A673 (cell line): Measurements from ENCODE around the gene STARD3NL. TPM values are rescaled to one million over a fixed set of nuclear protein-coding genes. Genes with fewer than 3 reads are reported as not detected.
"Not testable (repeated sequence)": the region's sequence is repeated elsewhere in the genome, so short reads cannot be mapped to it uniquely, and the experiment has no call there.

Experiments used
- BruUV-seq: library from RNA; stranded (reverse); fragments of 400-500 nt; replicated peaks from 2 replicates; lab custom pipeline; 2021; lab: Mats Ljungman, UMichigan
- CTCF ChIA-PET: fragments of 300-600 bp; sonication (Branson Sonifier 250); formaldehyde crosslinking; loops from one replicate; lab custom pipeline; 2022; ENCODE audit warnings: antibody characterized with exemption; lab: Charles Lee
- POLR2A ChIA-PET: fragments of 300-600 bp; sonication (Branson Sonifier 250); formaldehyde crosslinking; loops from one replicate; lab custom pipeline; 2022; ENCODE audit warnings: antibody characterized with exemption; ENCODE audit not compliant: low non-redundant PET; lab: Charles Lee
- DNase-seq: peaks from one replicate; pipeline ENCODE4 v3.0.0-alpha.2; 2015; ENCODE audit warnings: low spot score
- H3K27ac ChIP-seq: fragments of 200-600 bp; sonication (generic); 2 replicates; pipeline ENCODE4 v1.5.1; 2016; ENCODE audit warnings: mixed run types, low read depth, mild to moderate bottlenecking, mixed read lengths, antibody characterized with exemption, low read length; ENCODE audit not compliant: poor library complexity, severe bottlenecking
- H3K27me3 ChIP-seq: fragments of 200-600 bp; sonication (generic); replicated peaks from 2 replicates; pipeline ENCODE4 v1.6.1; 2017; ENCODE audit warnings: mixed run types, low read depth, mild to moderate bottlenecking, mixed read lengths, antibody characterized with exemption, low read length; ENCODE audit not compliant: insufficient read depth, poor library complexity
- H3K36me3 ChIP-seq: fragments of 200-600 bp; sonication (generic); 2 replicates; pipeline ENCODE4 v1.6.1; 2016; ENCODE audit warnings: mixed run types, mild to moderate bottlenecking, mixed read lengths, antibody characterized with exemption, low read length; ENCODE audit not compliant: insufficient read depth, poor library complexity, severe bottlenecking
- H3K4me1 ChIP-seq: fragments of 200-600 bp; sonication (generic); 2 replicates; pipeline ENCODE4 v1.6.1; 2017; ENCODE audit warnings: mixed run types, mild to moderate bottlenecking, mixed read lengths, antibody characterized with exemption, low read length; ENCODE audit not compliant: insufficient read depth, poor library complexity, severe bottlenecking
- H3K4me3 ChIP-seq: fragments of 200-600 bp; sonication (generic); 2 replicates; pipeline ENCODE4 v1.5.1; 2016; ENCODE audit warnings: low read depth, mixed run types, mild to moderate bottlenecking, mixed read lengths, low read length; ENCODE audit not compliant: poor library complexity, severe bottlenecking
- H3K9me3 ChIP-seq: fragments of 200-600 bp; sonication (generic); 2 replicates; pipeline ENCODE4 v1.6.1; 2016; ENCODE audit warnings: mixed run types, low read depth, mild to moderate bottlenecking, mixed read lengths, antibody characterized with exemption, low read length; ENCODE audit not compliant: poor library complexity, severe bottlenecking
- CTCF ChIP-seq: fragments of 300-800, 200-600 bp; sonication (generic); conservative IDR thresholded peaks from 2 replicates; pipeline ENCODE4 v1.5.1; 2017; ENCODE audit warnings: low read depth, mild to moderate bottlenecking, antibody characterized with exemption, low read length, moderate library complexity, mixed read lengths
- EZH2 ChIP-seq: fragments of 200-600 bp; sonication (generic); IDR thresholded peaks from 2 replicates; pipeline ENCODE4 v1.6.1; 2017; ENCODE audit warnings: borderline replicate concordance, low read depth, mild to moderate bottlenecking, mixed read lengths, antibody characterized with exemption, low read length; ENCODE audit not compliant: poor library complexity, severe bottlenecking
- intact Hi-C: fragments of 100-400 bp; cut with micrococcal nuclease; formaldehyde crosslinking; loops from one replicate; pipeline ENCODE4 v1.10.0; 2022; ENCODE audit not compliant: unreplicated experiment
- total RNA-seq: library from RNA; stranded (reverse); gene quantifications from 2 replicates; pipeline ENCODE4 v1.2.3, GENCODE V29; 2021

STARD3NL gene
- total RNA-seq, 1 experiment from 2014 or later = 34.8 TPM

- CTCF ChIA-PET = no interaction called here
- no peak overlapping the region for H3K27ac ChIP-seq
- no peaks in the 10 kb centered on the region for H3K9me3 ChIP-seq
- intact Hi-C loops = no loop called here
- no peaks in the 10 kb centered on the region for H3K27me3 ChIP-seq
- POLR2A ChIA-PET = no interaction called here
- H3K4me3 ChIP-seq = no peak overlapping the region
- no peaks in the 10 kb centered on the region for H3K4me1 ChIP-seq
- H3K36me3 ChIP-seq = peaks cover 5% of the 10 kb centered on the region
- DNase-seq = no peak
- TF ChIP-seq EZH2 (no peak), CTCF (no peak)
- BruUV-seq = TSS peak; percentile 42
These were observed 52.0 kb downstream of the STARD3NL start for GRCh38 chr7:38229884-38230642.

GRCh38 chr7:38232502-38233366 is 54.7 kb downstream of the STARD3NL start:
- DNase-seq = no peak
- H3K27ac ChIP-seq = no peak overlapping the region
- BruUV-seq = no TSS peak
- POLR2A ChIA-PET = no interaction called here
- intact Hi-C loops = no loop called here
- TF ChIP-seq EZH2 (no peak), CTCF (no peak)
- CTCF ChIA-PET = no interaction called here
- H3K9me3 ChIP-seq = no peaks in the 10 kb centered on the region
- no peaks in the 10 kb centered on the region for H3K27me3 ChIP-seq
- no peak overlapping the region for H3K4me3 ChIP-seq
- H3K4me1 ChIP-seq = no peaks in the 10 kb centered on the region
- peaks cover 5% of the 10 kb centered on the region for H3K36me3 ChIP-seq

- H3K27ac ChIP-seq, DNase-seq, CTCF ChIA-PET, H3K4me1 ChIP-seq, H3K9me3 ChIP-seq, intact Hi-C loops, POLR2A ChIA-PET, BruUV-seq, H3K4me3 ChIP-seq, H3K36me3 ChIP-seq, H3K27me3 ChIP-seq: not testable (repeated sequence)
These were observed 56.7 kb downstream of the STARD3NL start for GRCh38 chr7:38234759-38235158.
